SKM-1 (cell line): ENCODE results near the gene MPC1.

Experiments
- DNase-seq: peaks from one replicate; lab custom pipeline; 2025; ENCODE audit not compliant: unreplicated experiment; lab: John Stamatoyannopoulos, UW

MPC1 gene

DNA sequence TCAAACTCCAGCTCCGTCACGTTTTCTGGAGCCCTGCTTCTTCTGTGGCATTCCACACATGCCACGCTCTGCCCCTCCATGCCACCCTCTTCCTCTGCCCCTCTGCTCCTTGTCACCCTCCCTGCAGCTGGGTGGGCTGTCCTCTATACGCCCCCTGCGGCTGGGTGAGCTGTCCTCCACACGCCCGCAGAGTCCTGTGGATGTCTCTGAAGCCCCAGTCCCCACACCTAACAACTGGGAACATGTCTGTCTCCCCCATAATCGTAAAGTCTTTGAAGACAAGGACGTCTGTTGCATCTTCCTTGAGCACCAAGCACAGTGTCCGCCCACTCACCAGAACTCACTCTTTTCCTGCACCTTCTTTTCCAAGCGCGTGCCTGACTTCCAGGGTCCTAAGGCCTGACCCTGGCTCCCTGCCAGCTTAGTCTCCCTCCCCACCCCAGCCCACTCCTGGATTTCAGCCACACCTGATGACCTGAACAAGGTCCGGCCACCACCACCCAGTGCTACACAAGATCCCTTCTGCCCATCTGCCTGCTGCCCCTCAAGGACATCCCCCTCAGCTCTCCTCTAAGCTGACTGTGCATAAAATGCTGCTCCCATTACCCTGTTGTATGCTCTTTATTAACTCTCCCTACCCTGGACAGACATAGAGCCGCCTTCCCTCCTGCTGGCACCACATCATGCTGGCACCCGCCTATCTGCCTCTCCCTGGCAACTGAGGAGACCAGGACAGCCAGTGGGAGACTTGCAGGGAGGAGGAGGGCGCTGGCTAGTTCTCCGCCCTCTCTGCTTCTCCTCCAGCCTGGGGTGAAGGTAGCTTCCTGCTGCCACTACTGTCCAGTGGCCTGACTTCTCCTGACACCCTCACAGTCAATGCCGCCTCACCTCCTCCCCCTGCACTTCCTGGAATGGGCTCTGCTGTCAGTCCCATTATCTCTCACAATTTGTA, 63.8 kb downstream of the MPC1 start:
- no peak for DNase-seq

- DNase-seq, result no peak
Measured at GRCh38 chr6:166318227-166318626, 64.5 kb downstream of the MPC1 start.

DNA sequence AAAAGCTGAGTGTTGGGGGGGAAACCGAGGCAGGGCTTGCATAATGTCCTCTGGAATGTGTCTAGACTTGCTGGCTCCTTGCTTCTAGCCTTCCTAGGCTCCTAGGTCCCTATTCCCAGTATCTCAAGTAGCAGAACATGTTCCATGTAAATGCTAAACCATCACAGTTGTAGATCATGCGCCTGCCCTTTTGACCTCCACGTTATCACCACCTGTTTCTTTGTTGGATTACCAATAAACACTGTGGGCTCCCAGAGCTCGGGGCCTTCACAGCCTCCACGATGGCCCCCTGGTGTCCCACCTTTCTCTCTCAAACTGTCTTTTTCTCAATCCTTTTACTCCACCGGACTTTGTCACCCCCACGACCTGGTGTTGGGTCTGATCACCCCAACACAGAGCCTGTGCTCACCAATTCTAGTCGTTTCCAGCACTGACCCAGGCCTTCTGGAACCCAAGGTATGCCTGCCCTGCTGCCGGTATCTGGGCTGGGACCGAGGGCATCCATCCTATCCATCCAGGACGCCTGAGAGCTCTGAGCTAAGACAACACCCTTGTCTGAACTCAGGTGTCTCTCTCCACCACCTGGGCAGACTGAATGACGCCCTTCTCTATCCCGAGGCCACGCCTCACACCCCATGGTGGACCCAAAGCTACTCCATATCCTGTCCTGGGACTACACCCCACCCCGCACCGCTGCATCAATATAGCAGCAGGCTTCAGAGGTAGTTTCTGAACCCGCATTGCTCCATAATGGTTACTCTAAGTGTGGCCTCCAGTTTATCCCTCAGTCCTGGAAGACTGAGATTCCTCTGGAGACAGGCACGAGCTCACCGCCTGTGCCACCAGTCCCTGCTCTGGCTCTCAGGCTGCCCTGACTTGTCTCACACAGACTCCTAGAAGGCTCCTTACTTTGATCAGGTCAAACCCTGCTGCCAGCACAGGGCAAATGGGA, 65.2 kb downstream of the MPC1 start:
- no peak for DNase-seq

GRCh38 chr6:166315436-166315835, 67.3 kb downstream of the MPC1 start:
- DNase-seq, result no peak
